ENCODE measurements around the gene C3orf20.

DNA sequence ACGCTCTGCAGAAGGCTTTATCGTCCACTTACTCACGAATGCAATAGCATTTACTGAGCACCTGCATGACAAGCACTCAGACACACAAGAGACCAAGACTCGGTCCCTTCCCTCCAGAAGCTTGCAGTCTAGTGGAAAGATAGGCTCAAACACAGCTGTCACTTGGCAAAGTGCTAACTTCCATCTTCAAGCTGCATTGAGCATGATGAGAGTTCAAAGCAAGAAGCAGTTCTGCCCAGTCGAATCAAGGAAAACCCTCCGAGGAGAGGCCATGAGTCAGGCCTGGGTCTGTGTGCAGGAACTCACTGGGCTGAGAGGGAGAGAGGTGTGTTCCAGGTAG, 51.5 kb downstream of the C3orf20 start:
- TF ChIP-seq YY1 (IDR thresholded peaks at IDR 0.05; ENCODE audit: insufficient read depth, insufficient read length) (no peak), ZNF274 (IDR thresholded peaks at IDR 0.05; ENCODE audit: low read depth, low read length) (no peak), SUZ12 (IDR thresholded peaks at IDR 0.05; ENCODE audit: extremely low read depth, insufficient read depth, insufficient read length) (no peak)
